ENCODE measurements around the gene MCF2L2.

DNA sequence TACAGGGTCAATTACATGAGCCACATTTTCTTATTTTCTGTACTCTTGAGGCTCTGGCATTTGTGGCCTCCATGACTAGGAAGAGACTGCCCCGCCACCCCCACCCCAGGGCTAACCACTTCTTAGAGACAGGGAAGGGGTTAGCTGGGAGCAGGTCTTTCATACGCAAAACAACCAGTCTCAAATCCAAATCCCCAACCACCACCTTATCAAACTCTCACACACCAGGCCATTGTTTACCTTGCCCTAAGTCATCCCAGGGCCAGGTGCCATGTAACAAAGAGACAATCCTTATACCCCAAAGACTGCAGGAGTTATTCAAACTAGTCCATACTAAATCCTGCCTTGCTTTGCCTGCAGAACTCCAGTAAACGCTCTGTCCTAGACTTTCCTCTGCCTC lies 97.5 kb downstream of the MCF2L2 start:
- TF ChIP-seq, protein P1, sequence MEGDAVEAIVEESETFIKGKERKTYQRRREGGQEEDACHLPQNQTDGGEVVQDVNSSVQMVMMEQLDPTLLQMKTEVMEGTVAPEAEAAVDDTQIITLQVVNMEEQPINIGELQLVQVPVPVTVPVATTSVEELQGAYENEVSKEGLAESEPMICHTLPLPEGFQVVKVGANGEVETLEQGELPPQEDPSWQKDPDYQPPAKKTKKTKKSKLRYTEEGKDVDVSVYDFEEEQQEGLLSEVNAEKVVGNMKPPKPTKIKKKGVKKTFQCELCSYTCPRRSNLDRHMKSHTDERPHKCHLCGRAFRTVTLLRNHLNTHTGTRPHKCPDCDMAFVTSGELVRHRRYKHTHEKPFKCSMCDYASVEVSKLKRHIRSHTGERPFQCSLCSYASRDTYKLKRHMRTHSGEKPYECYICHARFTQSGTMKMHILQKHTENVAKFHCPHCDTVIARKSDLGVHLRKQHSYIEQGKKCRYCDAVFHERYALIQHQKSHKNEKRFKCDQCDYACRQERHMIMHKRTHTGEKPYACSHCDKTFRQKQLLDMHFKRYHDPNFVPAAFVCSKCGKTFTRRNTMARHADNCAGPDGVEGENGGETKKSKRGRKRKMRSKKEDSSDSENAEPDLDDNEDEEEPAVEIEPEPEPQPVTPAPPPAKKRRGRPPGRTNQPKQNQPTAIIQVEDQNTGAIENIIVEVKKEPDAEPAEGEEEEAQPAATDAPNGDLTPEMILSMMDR (IDR thresholded peaks at IDR 0.05), result no peak
- no peak for TF ChIP-seq POLR2A (IDR thresholded peaks at IDR 0.05)
